Hepatocyte (in vitro differentiated cells): ENCODE data around the gene GLIS2.

Experiments
- EZH2 ChIP-seq: fragments of 200-600 bp; sonication (generic); IDR thresholded peaks from 2 replicates; pipeline ENCODE4 v1.6.1; 2016; ENCODE audit warnings: antibody characterized with exemption, mild to moderate bottlenecking, borderline replicate concordance
- TF ChIP-seq, protein P1 (sequence below): fragments of 200-600 bp; sonication (generic); IDR thresholded peaks from 2 replicates; pipeline ENCODE4 v1.5.1; 2016; ENCODE audit warnings: antibody characterized with exemption, mild to moderate bottlenecking; ENCODE audit not compliant: poor library complexity

DNA sequence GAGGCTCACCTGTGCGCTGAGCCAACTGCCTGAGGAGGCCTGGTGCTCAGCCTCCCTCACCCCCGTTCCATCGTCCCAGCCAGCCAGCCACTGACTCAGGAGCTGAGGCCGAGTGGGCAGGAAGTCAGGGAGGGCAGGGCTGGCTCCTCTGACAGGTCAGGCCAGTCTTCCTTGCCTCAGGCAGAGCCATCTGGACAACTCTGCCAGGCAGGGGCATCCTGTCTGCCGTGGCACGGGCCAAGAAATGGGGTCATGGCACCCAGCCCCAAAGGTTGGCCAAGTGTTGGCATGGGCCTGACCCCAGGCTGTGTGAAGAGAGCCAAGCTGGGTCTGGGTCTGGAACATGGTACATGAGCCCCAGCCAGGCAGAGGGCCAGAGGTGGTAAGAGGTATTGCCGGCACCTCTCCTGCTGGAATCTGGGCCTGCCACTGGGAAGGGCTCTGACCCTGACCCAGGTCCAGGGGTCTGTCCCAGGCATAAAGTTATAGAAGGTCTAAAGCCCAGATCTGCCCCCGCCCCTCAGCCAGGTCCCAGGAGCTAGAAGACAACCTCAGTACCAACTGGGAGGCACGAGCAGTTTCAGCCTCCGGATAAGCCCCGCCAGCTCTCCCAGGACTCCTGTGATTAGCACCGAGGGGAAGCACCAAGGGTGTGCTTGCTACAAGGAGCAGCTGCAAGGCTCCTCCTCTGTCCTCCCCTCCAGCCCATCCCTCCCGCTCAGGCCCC, 53.3 kb downstream of the GLIS2 start:
- TF ChIP-seq, protein P1, sequence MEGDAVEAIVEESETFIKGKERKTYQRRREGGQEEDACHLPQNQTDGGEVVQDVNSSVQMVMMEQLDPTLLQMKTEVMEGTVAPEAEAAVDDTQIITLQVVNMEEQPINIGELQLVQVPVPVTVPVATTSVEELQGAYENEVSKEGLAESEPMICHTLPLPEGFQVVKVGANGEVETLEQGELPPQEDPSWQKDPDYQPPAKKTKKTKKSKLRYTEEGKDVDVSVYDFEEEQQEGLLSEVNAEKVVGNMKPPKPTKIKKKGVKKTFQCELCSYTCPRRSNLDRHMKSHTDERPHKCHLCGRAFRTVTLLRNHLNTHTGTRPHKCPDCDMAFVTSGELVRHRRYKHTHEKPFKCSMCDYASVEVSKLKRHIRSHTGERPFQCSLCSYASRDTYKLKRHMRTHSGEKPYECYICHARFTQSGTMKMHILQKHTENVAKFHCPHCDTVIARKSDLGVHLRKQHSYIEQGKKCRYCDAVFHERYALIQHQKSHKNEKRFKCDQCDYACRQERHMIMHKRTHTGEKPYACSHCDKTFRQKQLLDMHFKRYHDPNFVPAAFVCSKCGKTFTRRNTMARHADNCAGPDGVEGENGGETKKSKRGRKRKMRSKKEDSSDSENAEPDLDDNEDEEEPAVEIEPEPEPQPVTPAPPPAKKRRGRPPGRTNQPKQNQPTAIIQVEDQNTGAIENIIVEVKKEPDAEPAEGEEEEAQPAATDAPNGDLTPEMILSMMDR, result no peak
- no peak for TF ChIP-seq EZH2
